Mesodermal cell (in vitro differentiated cells): Measurements from ENCODE around the gene PRRC2B.

Source experiments
- H3K27ac ChIP-seq: 2 replicates; pipeline ENCODE4 v1.7.0; 2013; ENCODE audit warnings: mild to moderate bottlenecking, low read depth, low read length, moderate library complexity; ENCODE audit not compliant: severe bottlenecking
- H3K36me3 ChIP-seq: 2 replicates; pipeline ENCODE4 v1.7.1; 2013; ENCODE audit warnings: mild to moderate bottlenecking, low read length, moderate library complexity; ENCODE audit not compliant: control insufficient read depth, insufficient read depth
- H3K4me1 ChIP-seq: one replicate; pipeline ENCODE4 v1.7.1; 2013; ENCODE audit warnings: mild to moderate bottlenecking, low read length; ENCODE audit not compliant: insufficient read depth, control insufficient read depth, poor library complexity, severe bottlenecking
- H3K4me3 ChIP-seq: 2 replicates; pipeline ENCODE4 v1.7.0; 2013; ENCODE audit warnings: low read length, control low read depth, mild to moderate bottlenecking; ENCODE audit not compliant: insufficient read depth, poor library complexity, severe bottlenecking; ENCODE audit errors: extremely low read depth
- H3K9me3 ChIP-seq: 2 replicates; pipeline ENCODE4 v1.7.1; 2013; ENCODE audit warnings: mild to moderate bottlenecking, low read length, moderate library complexity; ENCODE audit not compliant: control insufficient read depth
- WGBS, 2 experiments: methylation state at CpG; one replicate each; pipeline ENCODE4 v1.1.5; 2013; ENCODE audit warnings: missing lambda C conversion rate in 2 of 2; ENCODE audit not compliant: insufficient coverage in 2 of 2; 5-methylcytosine and 5-hydroxymethylcytosine counted together

PRRC2B gene

GRCh38 chr9:131399972-131400371, 6.1 kb downstream of the PRRC2B start:
- no peaks in the 10 kb centered on the region for H3K9me3 ChIP-seq
- H3K4me1 ChIP-seq = peaks cover 60% of the 10 kb centered on the region
- WGBS, 2 experiments = 91 to 92% methylated on average over 6 of the region's 7 CpGs
- H3K27ac ChIP-seq = no peak overlapping the region
- peaks cover 40% of the 10 kb centered on the region for H3K36me3 ChIP-seq
- H3K4me3 ChIP-seq = no peak overlapping the region

GRCh38 chr9:131400627-131401026, 6.7 kb downstream of the PRRC2B start:
- Histone ChIP-seq H3K36me3 (peaks cover 40% of the 10 kb centered on the region), H3K4me1 (peaks cover 67% of the 10 kb centered on the region)
- 95 to 96% methylated on average over 3 to 5 of the region's 6 CpGs for WGBS, 2 experiments

GRCh38 chr9:131402073-131402472, 8.2 kb downstream of the PRRC2B start:
- Histone ChIP-seq H3K36me3 (peaks cover 45% of the 10 kb centered on the region), H3K4me3 (no peak overlapping the region), H3K9me3 (no peaks in the 10 kb centered on the region)

More at GRCh38 chr9:131400627-131401026, 6.7 kb downstream of the PRRC2B start:
- H3K9me3 ChIP-seq = no peaks in the 10 kb centered on the region
- no peak overlapping the region for H3K4me3 ChIP-seq
- no peak overlapping the region for H3K27ac ChIP-seq

GRCh38 chr9:131402738-131403492, 9.0 kb downstream of the PRRC2B start:
- H3K4me3 ChIP-seq = no peak overlapping the region
- WGBS, 2 experiments = 49 to 53% methylated on average over 10 of the region's 12 CpGs
- peak overlapping the region; percentile 60 for H3K27ac ChIP-seq
- no peaks in the 10 kb centered on the region for H3K9me3 ChIP-seq
- H3K36me3 ChIP-seq = peaks cover 37% of the 10 kb centered on the region
- peaks cover 78% of the 10 kb centered on the region for H3K4me1 ChIP-seq

More at GRCh38 chr9:131402073-131402472, 8.2 kb downstream of the PRRC2B start:
- 91 to 100% methylated on average over 5 of the region's 6 CpGs for WGBS, 2 experiments
- Histone ChIP-seq H3K4me1 (peaks cover 78% of the 10 kb centered on the region), H3K27ac (peak overlapping the region; percentile 60)

- Histone ChIP-seq H3K4me1 (peaks cover 78% of the 10 kb centered on the region), H3K4me3 (no peak overlapping the region), H3K9me3 (no peaks in the 10 kb centered on the region), H3K27ac (no peak overlapping the region), H3K36me3 (peaks cover 32% of the 10 kb centered on the region)
- 80% methylated on average over 2 of the region's 6 CpGs; no CpG with 5 or more reads in 1 of the 2 experiments for WGBS, 2 experiments
Observed at GRCh38 chr9:131403493-131403773, 9.5 kb downstream of the PRRC2B start.

GRCh38 chr9:131404581-131404980, 10.7 kb downstream of the PRRC2B start:
- peak overlapping the region; percentile 77 for H3K27ac ChIP-seq
- H3K9me3 ChIP-seq = no peaks in the 10 kb centered on the region
- no peak overlapping the region for H3K4me3 ChIP-seq
- peaks cover 31% of the 10 kb centered on the region for H3K36me3 ChIP-seq
- 24 to 45% methylated on average over 5 of the region's 5 CpGs for WGBS, 2 experiments
- peaks cover 76% of the 10 kb centered on the region for H3K4me1 ChIP-seq

GRCh38 chr9:131404987-131405386, 11.1 kb downstream of the PRRC2B start:
- Histone ChIP-seq H3K27ac (peak overlapping the region; percentile 77), H3K4me1 (peaks cover 73% of the 10 kb centered on the region), H3K36me3 (peaks cover 33% of the 10 kb centered on the region), H3K4me3 (no peak overlapping the region), H3K9me3 (no peaks in the 10 kb centered on the region)
- 71 to 75% methylated on average over 6 of the region's 7 CpGs for WGBS, 2 experiments

- 14 to 24% methylated on average over 3 of the region's 6 CpGs for WGBS, 2 experiments
- peak overlapping the region; percentile 77 for H3K27ac ChIP-seq
- H3K36me3 ChIP-seq = peaks cover 35% of the 10 kb centered on the region
- peaks cover 73% of the 10 kb centered on the region for H3K4me1 ChIP-seq
- no peak overlapping the region for H3K4me3 ChIP-seq
- no peaks in the 10 kb centered on the region for H3K9me3 ChIP-seq
Observed at GRCh38 chr9:131405428-131405827, 11.5 kb downstream of the PRRC2B start.

- H3K4me1 ChIP-seq = peaks cover 69% of the 10 kb centered on the region
- peak overlapping the region; percentile 77 for H3K27ac ChIP-seq
- H3K4me3 ChIP-seq = no peak overlapping the region
- H3K9me3 ChIP-seq = no peaks in the 10 kb centered on the region
- peaks cover 35% of the 10 kb centered on the region for H3K36me3 ChIP-seq
- 76% methylated on average over 5 to 6 of the region's 9 CpGs for WGBS, 2 experiments
Observed at GRCh38 chr9:131405858-131406537, 12.1 kb downstream of the PRRC2B start.

GRCh38 chr9:131406563-131407436, 12.9 kb downstream of the PRRC2B start:
- H3K27ac ChIP-seq = peak overlapping the region; percentile 77
- H3K36me3 ChIP-seq = peaks cover 37% of the 10 kb centered on the region
- WGBS, 2 experiments = 40 to 41% methylated on average over 6 to 7 of the region's 9 CpGs
- no peak overlapping the region for H3K4me3 ChIP-seq
- H3K9me3 ChIP-seq = no peaks in the 10 kb centered on the region
- peaks cover 68% of the 10 kb centered on the region for H3K4me1 ChIP-seq
